SK-N-SH (cell line): Measurements from ENCODE around the gene VASP. TPM values are rescaled to one million over a fixed set of nuclear protein-coding genes. Genes with fewer than 3 reads are reported as not detected.

Source experiments
- CTCF ChIA-PET: fragments of 300-600, 350-600 bp; formaldehyde crosslinking; extraction: SDS; loops from one replicate; lab custom pipeline; 2021; lab: Yijun Ruan, JAX
- POLR2A ChIA-PET: fragments of 350-600 bp; sonication (Branson Sonifier 250); formaldehyde crosslinking; extraction: SDS; loops from one replicate; lab custom pipeline; 2020; ENCODE audit warnings: antibody characterized with exemption, inconsistent platforms; lab: Yijun Ruan, JAX
- DNase-seq: peaks from one replicate; pipeline ENCODE4 v3.0.0; 2012
- H2AFZ ChIP-seq: fragments of 200-600 bp; sonication (generic); 2 replicates; pipeline ENCODE4 v1.8.1; 2016; ENCODE audit warnings: antibody characterized with exemption, mild to moderate bottlenecking, low read depth
- H3F3A ChIP-seq: fragments of 200-600 bp; sonication (generic); replicated peaks from 2 replicates; pipeline ENCODE3; 2016; ENCODE audit warnings: antibody characterized with exemption, mild to moderate bottlenecking; ENCODE audit not compliant: insufficient read depth
- H3K27ac ChIP-seq, 2 experiments: fragments of 200-500 bp in 1 of 2; fragments of 200-600 bp in 1 of 2; sonication (Bioruptor generic) in 1 of 2; sonication (generic), shearing (Covaris generic) in 1 of 2; 2 replicates each; pipeline versions ENCODE4 v1.5.1 to v1.6.1; 2014 to 2016; ENCODE audit warnings: low read depth in 2 of 2, inconsistent platforms in 1 of 2, low read length in 1 of 2, mild to moderate bottlenecking in 1 of 2, mixed read lengths in 1 of 2
- H3K27me3 ChIP-seq: fragments of 200-600 bp; sonication (generic), shearing (Covaris generic); 2 replicates; pipeline ENCODE4 v1.6.1; 2016; ENCODE audit warnings: mixed run types; ENCODE audit not compliant: insufficient read depth
- H3K36me3 ChIP-seq, 2 experiments: fragments of 200-500 bp in 1 of 2; fragments of 200-600 bp in 1 of 2; sonication (Bioruptor generic) in 1 of 2; sonication (generic) in 1 of 2; replicated peaks in 1 of 2; 2 replicates each; pipeline versions ENCODE3 to v1.5.1; 2014 to 2016; ENCODE audit warnings: low read length in 1 of 2, mild to moderate bottlenecking in 1 of 2; ENCODE audit not compliant: insufficient read depth in 2 of 2, control insufficient read depth in 1 of 2
- H3K4me1 ChIP-seq, 2 experiments: fragments of 200-500 bp in 1 of 2; fragments of 200-600 bp in 1 of 2; sonication (Bioruptor generic) in 1 of 2; sonication (generic), shearing (Covaris generic) in 1 of 2; 2 replicates each; pipeline versions ENCODE4 v1.5.1 to v1.6.1; 2014 to 2016; ENCODE audit warnings: low read depth in 1 of 2, low read length in 1 of 2, mixed run types in 1 of 2; ENCODE audit not compliant: insufficient read depth in 2 of 2, control insufficient read depth in 1 of 2
- H3K4me2 ChIP-seq: fragments of 200-600 bp; sonication (generic), shearing (Covaris generic); 2 replicates; pipeline ENCODE4 v1.6.1; 2017; ENCODE audit warnings: mixed run types
- H3K4me3 ChIP-seq, 2 experiments: fragments of 200-500 bp in 1 of 2; fragments of 200-600 bp in 1 of 2; sonication (Bioruptor generic) in 1 of 2; sonication (generic), shearing (Covaris generic) in 1 of 2; 2 replicates each; pipeline versions ENCODE4 v1.5.1 to v1.8.1; 2014 to 2016; ENCODE audit warnings: low read depth in 2 of 2, inconsistent platforms in 1 of 2, low read length in 1 of 2, mild to moderate bottlenecking in 1 of 2, mixed read lengths in 1 of 2, moderate library complexity in 1 of 2
- H3K79me2 ChIP-seq: fragments of 200-600 bp; sonication (generic); 2 replicates; pipeline ENCODE4 v1.8.1; 2017; ENCODE audit warnings: mild to moderate bottlenecking; ENCODE audit not compliant: insufficient read depth
- H3K9ac ChIP-seq: fragments of 200-600 bp; sonication (generic); 2 replicates; pipeline ENCODE4 v1.6.1; 2017; ENCODE audit warnings: mixed run types
- H3K9me2 ChIP-seq: fragments of 200-600 bp; sonication (generic); 2 replicates; pipeline ENCODE4 v1.6.1; 2017; ENCODE audit warnings: mixed run types
- H3K9me3 ChIP-seq: fragments of 200-600 bp; sonication (generic); 2 replicates; pipeline ENCODE4 v1.6.1; 2017; ENCODE audit warnings: mixed run types, mild to moderate bottlenecking, moderate library complexity
- H4K20me1 ChIP-seq: fragments of 200-600 bp; sonication (generic); 2 replicates; pipeline ENCODE4 v1.6.1; 2017; ENCODE audit warnings: mild to moderate bottlenecking, mixed run types; ENCODE audit not compliant: insufficient read depth
- ELF1 ChIP-seq: IDR thresholded peaks from 2 replicates; pipeline ENCODE4 v1.4.0; 2012
- EP300 ChIP-seq, 2 experiments: IDR thresholded peaks; 2 replicates each; pipeline versions ENCODE4 v1.4.0 to v1.6.1; 2012; ENCODE audit warnings: borderline replicate concordance in 1 of 2, low read depth in 1 of 2, low read length in 1 of 2
- FOSL2 ChIP-seq: IDR thresholded peaks from 2 replicates; pipeline ENCODE4 v1.4.0; 2012; ENCODE audit warnings: low read depth, mild to moderate bottlenecking, moderate library complexity, borderline replicate concordance
- FOXJ3 ChIP-seq: sonication (generic); formaldehyde crosslinking; IDR thresholded peaks from 2 replicates; pipeline ENCODE4 v1.5.1; 2020; ENCODE audit warnings: mild to moderate bottlenecking, missing genetic modification reagents
- FOXM1 ChIP-seq: IDR thresholded peaks from 2 replicates; pipeline ENCODE4 v1.4.0; 2012; ENCODE audit warnings: low read depth, mild to moderate bottlenecking
- GABPA ChIP-seq: IDR thresholded peaks from 2 replicates; pipeline ENCODE4 v1.4.0; 2012; ENCODE audit warnings: low read depth, mild to moderate bottlenecking
- JUND ChIP-seq: IDR thresholded peaks from 2 replicates; pipeline ENCODE4 v1.4.0; 2012
- MEF2A ChIP-seq: IDR thresholded peaks from 2 replicates; pipeline ENCODE4 v1.4.0; 2012; ENCODE audit warnings: low read depth, borderline replicate concordance
- NFIC ChIP-seq: IDR thresholded peaks from 2 replicates; pipeline ENCODE4 v1.4.0; 2012; ENCODE audit warnings: borderline replicate concordance
- PBX3 ChIP-seq: IDR thresholded peaks from 2 replicates; pipeline ENCODE4; 2012
- RAD21 ChIP-seq: IDR thresholded peaks from 2 replicates; pipeline ENCODE4 v1.6.1; 2012; ENCODE audit warnings: mild to moderate bottlenecking, low read length
- RCOR1 ChIP-seq: fragments of 150-350 bp; IDR thresholded peaks from 2 replicates; pipeline ENCODE4 v1.6.1; 2017; ENCODE audit warnings: antibody characterized with exemption, low read length
- SIN3A ChIP-seq: IDR thresholded peaks from 2 replicates; pipeline ENCODE4 v1.6.1; 2012; ENCODE audit warnings: low read depth, mild to moderate bottlenecking, low read length, moderate library complexity, borderline replicate concordance
- TCF12 ChIP-seq: IDR thresholded peaks from 2 replicates; pipeline ENCODE4 v1.4.0; 2012
- TEAD4 ChIP-seq: IDR thresholded peaks from 2 replicates; pipeline ENCODE4 v1.4.0; 2012; ENCODE audit warnings: mild to moderate bottlenecking, borderline replicate concordance; ENCODE audit not compliant: insufficient read depth
- USF2 ChIP-seq: fragments of 150-350 bp; IDR thresholded peaks from 2 replicates; pipeline ENCODE4 v1.6.1; 2017; ENCODE audit warnings: antibody characterized with exemption, low read length, low read depth, borderline replicate concordance
- WGBS: methylation state at CpG from one replicate; pipeline ENCODE4 v1.1.6; 2017; ENCODE audit warnings: low lambda C conversion rate; 5-methylcytosine and 5-hydroxymethylcytosine counted together
- polyA plus RNA-seq, 3 experiments: library from polyadenylated mRNA; depleted of rRNA; stranded (reverse); fragments of >200 nt; gene quantifications; 2 replicates each; pipeline ENCODE4 v1.2.3, GENCODE V29; 2012
- TF ChIP-seq, protein P1 (sequence below): IDR thresholded peaks from 2 replicates; pipeline ENCODE4 v1.4.0; 2012; ENCODE audit warnings: low read depth, borderline replicate concordance
- TF ChIP-seq, protein P2 (sequence below): IDR thresholded peaks from 2 replicates; pipeline ENCODE4 v1.4.0; 2012; ENCODE audit warnings: low read depth
- TF ChIP-seq, protein P3 (sequence below): fragments of 150-350 bp; IDR thresholded peaks from 2 replicates; pipeline ENCODE4 v1.6.1; 2016; ENCODE audit warnings: mild to moderate bottlenecking, low read depth, low read length

The VASP gene
- polyA plus RNA-seq, 1 of the 3 experiments (the other 2 are of a cell fraction): 37.8 TPM

DNA sequence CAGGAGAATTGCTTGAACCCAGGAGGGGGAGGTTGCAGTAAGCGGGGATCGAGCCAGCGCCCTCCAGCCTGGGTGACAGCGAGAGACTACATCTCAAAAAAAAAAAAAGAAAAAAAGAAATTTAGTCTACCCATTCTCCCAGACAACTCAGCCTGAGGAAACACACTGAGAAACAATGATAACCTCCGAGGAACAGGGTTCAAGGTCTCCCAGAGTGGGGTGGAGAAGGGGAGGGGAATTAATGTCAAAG lies 1.4 kb upstream of the VASP start:
- H3F3A ChIP-seq: peaks cover 23% of the 10 kb centered on the region
- no peaks in the 10 kb centered on the region for H3K9me2 ChIP-seq
- 68% methylated on average over 5 of the region's 5 CpGs for whole genome bisulfite sequencing
- peak overlapping the region; percentile 56; the same call in 1 of the 2 replicates for H2AFZ ChIP-seq
- no peak for DNase-seq
- H3K4me2 ChIP-seq: peak overlapping the region; percentile 100
- CTCF ChIA-PET: interaction anchor here (1.3 to 2.6 kb wide), 5 partner anchors 10 to 53 kb away, joined by 4 to 18 read pairs (median 10); partner anchors contain the start of gene RTN2
- POLR2A ChIA-PET: no interaction called here
- peak overlapping the region; percentile 74 to 98 for H3K4me3 ChIP-seq
- H3K9me3 ChIP-seq: no peaks in the 10 kb centered on the region
- H3K9ac ChIP-seq: peak overlapping the region; percentile 92; the same call in 1 of the 2 replicates
- H3K4me1 ChIP-seq: peaks cover 6 to 12% of the 10 kb centered on the region in 2 experiments; a peak in 2 of 4 replicates
- peaks cover 39% of the 10 kb centered on the region for H3K79me2 ChIP-seq
- no peaks in the 10 kb centered on the region for H3K27me3 ChIP-seq
- TF ChIP-seq, protein P1, sequence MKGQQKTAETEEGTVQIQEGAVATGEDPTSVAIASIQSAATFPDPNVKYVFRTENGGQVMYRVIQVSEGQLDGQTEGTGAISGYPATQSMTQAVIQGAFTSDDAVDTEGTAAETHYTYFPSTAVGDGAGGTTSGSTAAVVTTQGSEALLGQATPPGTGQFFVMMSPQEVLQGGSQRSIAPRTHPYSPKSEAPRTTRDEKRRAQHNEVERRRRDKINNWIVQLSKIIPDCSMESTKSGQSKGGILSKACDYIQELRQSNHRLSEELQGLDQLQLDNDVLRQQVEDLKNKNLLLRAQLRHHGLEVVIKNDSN: no peak
- TF ChIP-seq MEF2A (no peak), RAD21 (no peak), FOXM1 (no peak), TCF12 (no peak), USF2 (no peak), SIN3A (no peak), NFIC (no peak), JUND (no peak), PBX3 (no peak), FOXJ3 (no peak), TEAD4 (no peak), ELF1 (no peak), RCOR1 (no peak), GABPA (no peak), EP300 (IDR thresholded peaks at IDR 0.05; ENCODE audit: borderline replicate concordance in 1 of 2, low read depth in 1 of 2, low read length in 1 of 2) (no peak), FOSL2 (no peak)
- TF ChIP-seq, protein P2, sequence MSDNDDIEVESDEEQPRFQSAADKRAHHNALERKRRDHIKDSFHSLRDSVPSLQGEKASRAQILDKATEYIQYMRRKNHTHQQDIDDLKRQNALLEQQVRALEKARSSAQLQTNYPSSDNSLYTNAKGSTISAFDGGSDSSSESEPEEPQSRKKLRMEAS: no peak
- TF ChIP-seq, protein P3, sequence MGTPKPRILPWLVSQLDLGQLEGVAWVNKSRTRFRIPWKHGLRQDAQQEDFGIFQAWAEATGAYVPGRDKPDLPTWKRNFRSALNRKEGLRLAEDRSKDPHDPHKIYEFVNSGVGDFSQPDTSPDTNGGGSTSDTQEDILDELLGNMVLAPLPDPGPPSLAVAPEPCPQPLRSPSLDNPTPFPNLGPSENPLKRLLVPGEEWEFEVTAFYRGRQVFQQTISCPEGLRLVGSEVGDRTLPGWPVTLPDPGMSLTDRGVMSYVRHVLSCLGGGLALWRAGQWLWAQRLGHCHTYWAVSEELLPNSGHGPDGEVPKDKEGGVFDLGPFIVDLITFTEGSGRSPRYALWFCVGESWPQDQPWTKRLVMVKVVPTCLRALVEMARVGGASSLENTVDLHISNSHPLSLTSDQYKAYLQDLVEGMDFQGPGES: no peak
- TF ChIP-seq, all 33 proteins: peak for 0
- Histone ChIP-seq H3K36me3 (peaks cover 0 to 4% of the 10 kb centered on the region in 2 experiments), H4K20me1 (peaks cover 7% of the 10 kb centered on the region), H3K27ac (peak overlapping the region; percentile 62 to 88; a peak in 3 of 4 replicates)
